Mesenchymal stem cell (in vitro differentiated cells and primary cell): ENCODE measurements around the gene NPFFR2.

ENCODE experiments used
- DNase-seq: peaks from one replicate; pipeline ENCODE4 v3.0.0-alpha.2; 2013
- H2AFZ ChIP-seq: one replicate; pipeline ENCODE4 v1.6.1; 2013; ENCODE audit warnings: low read depth, mild to moderate bottlenecking, control low read depth, inconsistent platforms, low read length, moderate library complexity
- H2AK5ac ChIP-seq: 2 replicates; pipeline ENCODE4 v1.6.1; 2013; ENCODE audit warnings: low read length, moderate library complexity, mild to moderate bottlenecking, inconsistent platforms; ENCODE audit not compliant: severe bottlenecking
- H2BK120ac ChIP-seq: one replicate; pipeline ENCODE4 v1.6.1; 2013; ENCODE audit warnings: low read depth, mild to moderate bottlenecking, inconsistent platforms, low read length, moderate library complexity
- H2BK12ac ChIP-seq, 2 experiments: one replicate each; pipeline ENCODE4 v1.6.1; 2013; ENCODE audit warnings: inconsistent platforms in 2 of 2, low read length in 2 of 2, mild to moderate bottlenecking in 2 of 2, moderate library complexity in 2 of 2, control low read depth in 1 of 2
- H2BK15ac ChIP-seq: one replicate; pipeline ENCODE4 v1.6.1; 2013; ENCODE audit warnings: mild to moderate bottlenecking, low read depth, inconsistent platforms; ENCODE audit not compliant: poor library complexity, severe bottlenecking
- H2BK5ac ChIP-seq: 2 replicates; pipeline ENCODE4 v1.6.1; 2013; ENCODE audit warnings: low read depth, mild to moderate bottlenecking, low read length, control low read depth, inconsistent platforms; ENCODE audit not compliant: poor library complexity, severe bottlenecking
- H3K14ac ChIP-seq, 2 experiments: one replicate each; pipeline ENCODE4 v1.6.1; 2013; ENCODE audit warnings: inconsistent platforms in 2 of 2, low read length in 2 of 2, control low read depth in 1 of 2, mild to moderate bottlenecking in 1 of 2, moderate library complexity in 1 of 2
- H3K18ac ChIP-seq, 2 experiments: one replicate each; pipeline ENCODE4 v1.6.1; 2013; ENCODE audit warnings: inconsistent platforms in 2 of 2, low read length in 2 of 2, control low read depth in 1 of 2, low read depth in 1 of 2, mild to moderate bottlenecking in 1 of 2
- H3K23ac ChIP-seq, 2 experiments: one replicate each; pipeline ENCODE4 v1.6.1; 2013; ENCODE audit warnings: inconsistent platforms in 2 of 2, low read length in 2 of 2, mild to moderate bottlenecking in 2 of 2, moderate library complexity in 2 of 2, control low read depth in 1 of 2
- H3K27ac ChIP-seq: 2 replicates; pipeline ENCODE4 v1.5.1; 2013; ENCODE audit warnings: mild to moderate bottlenecking, moderate library complexity, low read length, control low read depth, inconsistent platforms; ENCODE audit not compliant: poor library complexity, severe bottlenecking
- H3K27me3 ChIP-seq, 2 experiments: 2 replicates each; pipeline versions ENCODE4 v1.6.1 to v1.7.0; 2013; ENCODE audit warnings: low read length in 2 of 2, mild to moderate bottlenecking in 2 of 2, moderate library complexity in 2 of 2, control low read depth in 1 of 2, inconsistent platforms in 1 of 2; ENCODE audit not compliant: control insufficient read depth in 1 of 2, insufficient read depth in 1 of 2
- H3K36me3 ChIP-seq, 2 experiments: 2 replicates each; pipeline versions ENCODE4 v1.6.1 to v1.7.0; 2013; ENCODE audit warnings: low read length in 2 of 2, control low read depth in 1 of 2, inconsistent platforms in 1 of 2, low read depth in 1 of 2, mild to moderate bottlenecking in 1 of 2; ENCODE audit not compliant: insufficient read depth in 2 of 2, control insufficient read depth in 1 of 2
- H3K4ac ChIP-seq, 2 experiments: one replicate each; pipeline ENCODE4 v1.6.1; 2013; ENCODE audit warnings: inconsistent platforms in 2 of 2, low read length in 2 of 2, mild to moderate bottlenecking in 2 of 2, moderate library complexity in 2 of 2, control low read depth in 1 of 2, low read depth in 1 of 2
- H3K4me1 ChIP-seq: 2 replicates; pipeline ENCODE4 v1.6.1; 2013; ENCODE audit warnings: low read depth, low read length, control low read depth; ENCODE audit not compliant: control insufficient read depth, insufficient read depth
- H3K4me2 ChIP-seq: 2 replicates; pipeline ENCODE4 v1.6.1; 2013; ENCODE audit warnings: low read length, mild to moderate bottlenecking, inconsistent platforms; ENCODE audit not compliant: poor library complexity, severe bottlenecking
- H3K4me3 ChIP-seq, 2 experiments: 2 replicates each; pipeline versions ENCODE4 v1.5.1 to v1.7.0; 2013; ENCODE audit warnings: low read length in 2 of 2, mild to moderate bottlenecking in 2 of 2, control low read depth in 1 of 2, low read depth in 1 of 2; ENCODE audit not compliant: insufficient read depth in 1 of 2
- H3K79me1 ChIP-seq: replicated peaks from 2 replicates; pipeline ENCODE4 v1.6.1; 2013; ENCODE audit warnings: mild to moderate bottlenecking, control low read depth, low read length, inconsistent platforms; ENCODE audit not compliant: poor library complexity, severe bottlenecking
- H3K9ac ChIP-seq: 2 replicates; pipeline ENCODE4 v1.7.0; 2013; ENCODE audit warnings: mild to moderate bottlenecking, low read length, moderate library complexity
- H3K9me3 ChIP-seq: 2 replicates; pipeline ENCODE4 v1.7.0; 2013; ENCODE audit warnings: mild to moderate bottlenecking, low read length; ENCODE audit not compliant: control insufficient read depth
- H4K8ac ChIP-seq: one replicate; pipeline ENCODE4 v1.6.1; 2013; ENCODE audit warnings: inconsistent platforms, mild to moderate bottlenecking, low read length, moderate library complexity
- H4K91ac ChIP-seq: one replicate; pipeline ENCODE4 v1.6.1; 2013; ENCODE audit warnings: mild to moderate bottlenecking, low read length, inconsistent platforms
- WGBS: methylation state at CpG from one replicate; pipeline ENCODE4 v1.1.7; 2013; ENCODE audit warnings: mixed read lengths; 5-methylcytosine and 5-hydroxymethylcytosine counted together

The NPFFR2 gene

DNA sequence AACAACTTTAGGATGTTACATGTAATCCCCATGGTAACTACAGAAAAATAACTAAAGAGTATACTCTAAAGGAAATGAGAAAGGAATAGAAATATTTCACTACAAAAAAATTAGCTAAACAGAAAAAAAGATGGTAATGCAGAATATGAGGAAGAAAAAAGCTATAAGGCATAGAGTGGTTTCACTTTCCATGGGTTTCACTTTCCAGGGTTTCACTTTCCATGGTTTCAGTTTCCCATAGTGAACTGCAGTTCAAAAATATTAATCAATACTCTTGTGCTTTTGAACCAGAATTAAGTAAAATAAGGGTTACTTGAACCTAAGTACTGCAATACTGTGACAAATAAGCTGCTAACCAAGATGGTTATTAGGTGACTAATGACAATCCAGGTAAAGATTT, 42.0 kb downstream of the NPFFR2 start:
- Histone ChIP-seq H3K4me1 (no peaks in the 10 kb centered on the region), H3K27me3 (no peaks in the 10 kb centered on the region), H3K4me2 (no peak overlapping the region), H3K4ac (no peak overlapping the region), H2AK5ac (no peak overlapping the region), H4K8ac (no peak overlapping the region), H2AFZ (no peak overlapping the region), H3K4me3 (no peak overlapping the region), H3K9me3 (no peaks in the 10 kb centered on the region), H3K36me3 (no peaks in the 10 kb centered on the region), H3K14ac (no peak overlapping the region), H2BK120ac (no peak overlapping the region), H3K79me1 (no peaks in the 10 kb centered on the region), H2BK5ac (no peak overlapping the region), H2BK12ac (no peak overlapping the region), H3K18ac (no peak overlapping the region), H2BK15ac (no peak overlapping the region), H3K27ac (no peak overlapping the region), H3K23ac (no peak overlapping the region), H4K91ac (no peak overlapping the region), H3K9ac (no peak overlapping the region)
- DNase-seq: no peak

DNA sequence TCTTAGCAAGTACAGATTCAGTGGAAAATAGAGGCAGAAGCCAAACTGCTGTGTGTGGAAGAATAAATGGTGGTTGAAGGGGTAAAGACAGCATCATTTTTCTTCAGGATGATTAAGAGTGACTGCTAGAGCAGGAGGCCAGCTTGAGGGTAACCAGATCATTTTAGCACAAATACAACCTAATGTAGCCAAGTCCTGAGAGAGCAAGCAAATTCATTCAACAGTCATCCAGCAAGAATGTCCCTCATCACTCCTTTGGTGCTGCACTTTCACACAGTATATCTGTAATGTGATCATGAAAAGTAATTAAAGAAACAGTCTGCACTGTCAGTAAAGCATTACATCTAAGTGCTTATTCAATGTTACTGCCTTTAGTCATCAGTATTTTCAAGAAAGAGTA, 44.8 kb downstream of the NPFFR2 start:
- Histone ChIP-seq H2AFZ (no peak overlapping the region), H3K4me2 (no peak overlapping the region), H3K23ac (no peak overlapping the region), H4K8ac (no peak overlapping the region), H2AK5ac (no peak overlapping the region), H3K79me1 (no peaks in the 10 kb centered on the region), H3K14ac (no peak overlapping the region), H3K4ac (no peak overlapping the region), H2BK120ac (no peak overlapping the region), H3K9me3 (no peaks in the 10 kb centered on the region), H3K18ac (no peak overlapping the region), H2BK5ac (peak overlapping the region; percentile 57), H3K9ac (no peak overlapping the region), H3K4me1 (no peaks in the 10 kb centered on the region), H3K27me3 (no peaks in the 10 kb centered on the region), H2BK12ac (no peak overlapping the region), H3K4me3 (no peak overlapping the region), H3K36me3 (no peaks in the 10 kb centered on the region), H4K91ac (no peak overlapping the region), H2BK15ac (no peak overlapping the region), H3K27ac (peak overlapping the region; percentile 96)
- peak; percentile 44 for DNase-seq

DNA sequence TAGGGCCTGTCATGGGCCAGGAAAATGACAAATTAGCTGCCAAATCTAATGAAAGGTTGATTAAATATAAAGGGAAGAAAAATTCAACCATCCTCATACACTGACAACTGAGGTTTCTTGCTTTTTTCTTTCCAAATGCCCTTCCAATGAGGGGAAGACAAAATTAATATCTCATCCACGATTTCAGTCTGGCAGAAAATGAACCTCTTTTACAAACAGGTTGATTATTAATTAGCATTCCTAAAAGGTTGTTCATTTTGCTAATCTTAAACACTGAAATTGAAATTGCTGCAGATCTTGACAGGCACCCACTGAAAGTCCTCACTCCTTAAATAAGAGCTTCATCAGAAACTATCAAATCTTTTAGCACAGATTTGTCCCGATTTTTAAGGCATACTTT, 45.5 kb downstream of the NPFFR2 start:
- H2AFZ ChIP-seq: no peak overlapping the region
- H3K18ac ChIP-seq: no peak overlapping the region
- H3K27me3 ChIP-seq: no peaks in the 10 kb centered on the region
- no peak overlapping the region for H3K23ac ChIP-seq
- no peak overlapping the region for H3K4me3 ChIP-seq
- peak overlapping the region; percentile 5 for H3K4me2 ChIP-seq
- no peak overlapping the region for H3K4ac ChIP-seq
- no peak overlapping the region for H4K8ac ChIP-seq
- H2BK15ac ChIP-seq: no peak overlapping the region
- WGBS: 100% methylated on average over 1 of the region's 2 CpGs
- no peaks in the 10 kb centered on the region for H3K36me3 ChIP-seq
- H3K4me1 ChIP-seq: no peaks in the 10 kb centered on the region
- no peak overlapping the region for H2BK12ac ChIP-seq
- H2BK5ac ChIP-seq: no peak overlapping the region
- H3K14ac ChIP-seq: no peak overlapping the region
- peak overlapping the region; percentile 80 for H3K27ac ChIP-seq
- DNase-seq: no peak
- H4K91ac ChIP-seq: no peak overlapping the region
- no peaks in the 10 kb centered on the region for H3K79me1 ChIP-seq
- no peak overlapping the region for H3K9ac ChIP-seq
- no peaks in the 10 kb centered on the region for H3K9me3 ChIP-seq
- H2BK120ac ChIP-seq: no peak overlapping the region
- H2AK5ac ChIP-seq: no peak overlapping the region

DNA sequence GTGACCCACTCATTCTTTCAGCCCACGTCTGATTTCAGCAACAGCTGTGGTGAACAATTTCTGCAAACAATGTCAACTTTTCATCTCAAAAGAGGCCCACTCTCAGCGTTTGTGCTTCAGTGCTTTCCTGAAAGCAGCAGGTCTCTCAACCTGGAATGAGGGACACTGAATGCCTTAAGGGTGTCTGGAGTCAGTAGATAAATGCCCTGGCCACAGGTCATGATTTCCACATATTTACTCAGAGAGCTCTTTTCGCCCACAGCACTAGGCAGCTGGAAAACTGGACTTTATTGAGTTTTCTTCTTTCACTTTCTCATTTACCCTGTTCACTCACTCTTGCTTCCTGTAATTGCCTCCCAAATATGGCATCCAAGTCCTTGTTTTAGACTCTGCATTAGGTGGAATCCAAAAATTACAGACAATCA, 52.8 kb downstream of the NPFFR2 start:
- H2BK120ac ChIP-seq: no peak overlapping the region
- WGBS: 79% methylated on average over 3 of the region's 3 CpGs
- DNase-seq: peak; percentile 46
- no peaks in the 10 kb centered on the region for H3K36me3 ChIP-seq
- H3K9me3 ChIP-seq: no peaks in the 10 kb centered on the region
- H3K4me2 ChIP-seq: no peak overlapping the region
- no peak overlapping the region for H2AFZ ChIP-seq
- H3K4me1 ChIP-seq: no peaks in the 10 kb centered on the region
- H3K9ac ChIP-seq: no peak overlapping the region
- no peak overlapping the region for H3K14ac ChIP-seq
- H3K79me1 ChIP-seq: no peaks in the 10 kb centered on the region
- no peak overlapping the region for H3K4ac ChIP-seq
- H4K8ac ChIP-seq: no peak overlapping the region
- peak overlapping the region; percentile 48 for H3K27ac ChIP-seq
- no peak overlapping the region for H3K23ac ChIP-seq
- no peaks in the 10 kb centered on the region for H3K27me3 ChIP-seq
- no peak overlapping the region for H4K91ac ChIP-seq
- no peak overlapping the region for H2BK5ac ChIP-seq
- H2BK15ac ChIP-seq: no peak overlapping the region
- H2AK5ac ChIP-seq: no peak overlapping the region
- no peak overlapping the region for H3K18ac ChIP-seq
- H2BK12ac ChIP-seq: no peak overlapping the region
- no peak overlapping the region for H3K4me3 ChIP-seq
